ENCODE results near the gene SRMS. TPM values are rescaled to one million over a fixed set of nuclear protein-coding genes. Genes with fewer than 3 reads are reported as not detected.

SRMS gene
- total and polyA plus RNA-seq, 2 donors (not counting 3 experiments of a cell fraction or from before 2014, with no cell fraction given): not detected

- Histone ChIP-seq H3K36me3 (ENCODE audit: control insufficient read depth in 2 of 2, extremely low read depth in 1 of 2, insufficient read depth in 2 of 2, low read length in 2 of 2) (peaks cover 0 to 17% of the 10 kb centered on the region in 2 experiments), H3K27ac (ENCODE audit: insufficient read depth, low read depth, low read length) (no peak overlapping the region), H3K4me2 (ENCODE audit: insufficient read depth, low read length) (no peak overlapping the region), H2AFZ (ENCODE audit: low read depth, low read length) (no peak overlapping the region), H3K9me3 (replicated peaks; ENCODE audit: control insufficient read depth, insufficient read depth, low read length) (no peaks in the 10 kb centered on the region), H3K9ac (replicated peaks; ENCODE audit: extremely low read depth, insufficient read depth, low read length) (no peak overlapping the region), H3K79me2 (ENCODE audit: control insufficient read depth, insufficient read depth, low read length) (no peaks in the 10 kb centered on the region), H3K27me3 (ENCODE audit: control insufficient read depth in 2 of 2, insufficient read depth in 2 of 2, low read length in 2 of 2) (no peaks in the 10 kb centered on the region), H3K4me1 (ENCODE audit: control insufficient read depth, extremely low read depth, insufficient read depth, low read length) (no peaks in the 10 kb centered on the region), H3K4me3 (replicated peaks in 1 of 3; ENCODE audit: insufficient read depth in 1 of 3, low read depth in 1 of 3, low read length in 3 of 3) (no peak overlapping the region), H3K9me1 (replicated peaks; ENCODE audit: control insufficient read depth, extremely low read depth, insufficient read depth, low read length) (no peaks in the 10 kb centered on the region), H4K20me1 (replicated peaks; ENCODE audit: control insufficient read depth, extremely low read depth, insufficient read depth, low read length) (no peaks in the 10 kb centered on the region)
- TF ChIP-seq POLR2AphosphoS5 (IDR thresholded peaks at IDR 0.05; ENCODE audit: insufficient read depth, low read depth, low read length) (no peak), JUN (IDR thresholded peaks at IDR 0.05; ENCODE audit: borderline replicate concordance, insufficient read depth, insufficient read length, low read depth) (no peak), FOS (IDR thresholded peaks at IDR 0.05; ENCODE audit: borderline replicate concordance, insufficient read depth, low read length) (no peak), EZH2 (IDR thresholded peaks at IDR 0.05; ENCODE audit: borderline replicate concordance, low read depth, low read length, severe bottlenecking) (no peak)
- CTCF ChIA-PET: no interaction called here
- dilution Hi-C loops (cut with MboI; ENCODE audit: extremely low pct_ligation_motif_present, low sequenced_read_pairs) (no loop called here), intact Hi-C loops (cut with micrococcal nuclease) (no loop called here)
- FAIRE-seq (no peak), DNase-seq (ENCODE audit: low read depth, low spot score) (no peak)
- POLR2A ChIA-PET: no interaction called here
- BruUV-seq (replicated peaks): no TSS peak
Observed at GRCh38 chr20:63564036-63564810, 16.7 kb upstream of the SRMS start.

- H4K20me1 ChIP-seq (replicated peaks; ENCODE audit: control insufficient read depth, extremely low read depth, insufficient read depth, low read length): no peaks in the 10 kb centered on the region
- POLR2A ChIA-PET: no interaction called here
- TF ChIP-seq POLR2AphosphoS5 (IDR thresholded peaks at IDR 0.05; ENCODE audit: insufficient read depth, low read depth, low read length) (no peak), JUN (IDR thresholded peaks at IDR 0.05; ENCODE audit: borderline replicate concordance, insufficient read depth, insufficient read length, low read depth) (no peak), MAX (IDR thresholded peaks at IDR 0.05; ENCODE audit: insufficient read depth, insufficient read length) (no peak), POLR2A (IDR thresholded peaks at IDR 0.05; ENCODE audit: low read depth, low read length) (no peak), EZH2 (IDR thresholded peaks at IDR 0.05; ENCODE audit: borderline replicate concordance, low read depth, low read length, severe bottlenecking) (no peak), CTCF (IDR thresholded peaks at IDR 0.05; ENCODE audit: extremely low read depth in 1 of 2, insufficient read depth in 1 of 2, low read depth in 1 of 2, low read length in 2 of 2) (no peak), MYC (IDR thresholded peaks at IDR 0.05; ENCODE audit: low read depth, low read length) (no peak)
- FAIRE-seq (no peak), DNase-seq (ENCODE audit: low read depth, low spot score) (no peak)
- no peaks in the 10 kb centered on the region for H3K9me1 ChIP-seq (replicated peaks; ENCODE audit: control insufficient read depth, extremely low read depth, insufficient read depth, low read length)
- no TSS peak for BruUV-seq (replicated peaks)
- dilution Hi-C loops (cut with MboI; ENCODE audit: extremely low pct_ligation_motif_present, low sequenced_read_pairs): no loop called here
- intact Hi-C loops (cut with micrococcal nuclease): no loop called here
- H3K4me1 ChIP-seq (ENCODE audit: control insufficient read depth, extremely low read depth, insufficient read depth, low read length): no peaks in the 10 kb centered on the region
- no peaks in the 10 kb centered on the region for H3K9me3 ChIP-seq (replicated peaks; ENCODE audit: control insufficient read depth, insufficient read depth, low read length)
- no peak overlapping the region for H2AFZ ChIP-seq (ENCODE audit: low read depth, low read length)
- H3K79me2 ChIP-seq (ENCODE audit: control insufficient read depth, insufficient read depth, low read length): no peaks in the 10 kb centered on the region
- no peak overlapping the region for H3K4me3 ChIP-seq (replicated peaks in 1 of 3; ENCODE audit: insufficient read depth in 1 of 3, low read depth in 1 of 3, low read length in 3 of 3)
- no peak overlapping the region for H3K27ac ChIP-seq (ENCODE audit: insufficient read depth, low read depth, low read length)
- no peak overlapping the region for H3K9ac ChIP-seq (replicated peaks; ENCODE audit: extremely low read depth, insufficient read depth, low read length)
- no peaks in the 10 kb centered on the region for H3K27me3 ChIP-seq (ENCODE audit: control insufficient read depth in 2 of 2, insufficient read depth in 2 of 2, low read length in 2 of 2)
- H3K36me3 ChIP-seq (ENCODE audit: control insufficient read depth in 2 of 2, extremely low read depth in 1 of 2, insufficient read depth in 2 of 2, low read length in 2 of 2): peaks cover 0 to 17% of the 10 kb centered on the region in 2 experiments
- CTCF ChIA-PET: no interaction called here
- no peak overlapping the region for H3K4me2 ChIP-seq (ENCODE audit: insufficient read depth, low read length)
Observed at GRCh38 chr20:63563225-63563935, 15.8 kb upstream of the SRMS start.

Measured in endothelial cell of umbilical vein (primary cell).